Measurements from ENCODE around the gene EFHC1.
"Not testable (repeated sequence)": the region's sequence is repeated elsewhere in the genome, so short reads cannot be mapped to it uniquely, and the experiment has no call there.

EFHC1 gene

GRCh38 chr6:52435345-52435744 is 15.2 kb downstream of the EFHC1 start:
- DNase-seq (ENCODE audit: low read depth, low spot score) = no peak

DNA sequence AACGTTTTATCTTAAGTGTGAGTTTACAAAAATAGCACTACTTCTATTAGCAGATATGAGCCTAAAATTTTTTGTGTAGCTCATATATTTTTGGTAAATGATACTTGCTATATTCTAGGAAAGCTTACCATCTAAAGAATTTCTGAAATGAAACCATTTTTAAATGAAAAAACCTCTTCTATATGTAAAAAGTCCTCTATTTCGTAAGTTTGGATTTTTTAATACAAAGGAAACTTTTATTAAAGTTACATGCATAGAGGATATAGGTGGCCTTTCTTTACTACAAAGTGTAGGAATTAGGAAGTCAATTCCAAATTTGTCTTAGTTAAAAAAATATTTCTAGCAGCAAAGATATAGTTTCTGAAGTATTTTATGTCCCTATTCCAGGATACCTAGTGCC is 18.8 kb downstream of the EFHC1 start:
- no peak for DNase-seq (ENCODE audit: low read depth, low spot score)

- DNase-seq (ENCODE audit: low read depth, low spot score) = no peak
These were observed 34.4 kb downstream of the EFHC1 start for GRCh38 chr6:52454556-52454955.

DNA sequence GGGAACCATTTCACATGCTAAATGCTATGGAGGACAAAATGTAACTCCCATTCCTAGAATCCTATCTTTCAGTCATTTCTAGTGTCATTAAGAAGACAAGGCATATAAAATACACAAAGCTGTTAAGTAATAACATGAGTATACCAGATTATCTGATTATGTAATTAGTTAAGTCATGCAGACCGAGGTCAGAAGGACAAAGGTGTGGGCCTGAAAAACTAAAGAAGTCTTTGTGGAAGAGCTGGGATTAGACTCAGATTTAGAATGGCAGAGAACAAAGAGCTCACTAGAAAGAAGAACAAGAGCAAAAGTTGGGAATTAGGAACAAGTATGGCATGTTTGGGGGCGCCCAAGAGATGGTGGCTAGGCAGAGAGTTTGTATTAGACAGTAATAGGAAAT is 37.0 kb downstream of the EFHC1 start:
- DNase-seq (ENCODE audit: low read depth, low spot score) = no peak

DNA sequence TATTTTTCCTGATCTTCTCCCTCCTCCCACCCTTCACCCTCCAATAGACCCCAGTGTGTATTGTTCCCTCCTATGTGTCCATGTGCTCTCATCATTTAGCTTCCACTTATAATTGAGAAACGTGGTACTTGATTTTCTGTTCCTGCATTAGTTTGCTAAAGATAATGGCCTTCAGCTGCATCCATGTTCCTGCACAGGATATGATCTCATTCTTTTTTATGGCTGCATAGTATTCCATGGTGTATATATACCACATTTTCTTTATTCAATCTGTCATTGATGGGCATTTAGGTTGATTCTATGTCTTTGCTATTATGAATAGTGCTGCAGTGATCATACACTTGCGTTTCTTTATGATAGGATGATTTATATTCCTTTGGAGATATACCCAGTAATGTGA is 41.1 kb downstream of the EFHC1 start:
- not testable (repeated sequence) for DNase-seq (ENCODE audit: low read depth, low spot score)

DNA sequence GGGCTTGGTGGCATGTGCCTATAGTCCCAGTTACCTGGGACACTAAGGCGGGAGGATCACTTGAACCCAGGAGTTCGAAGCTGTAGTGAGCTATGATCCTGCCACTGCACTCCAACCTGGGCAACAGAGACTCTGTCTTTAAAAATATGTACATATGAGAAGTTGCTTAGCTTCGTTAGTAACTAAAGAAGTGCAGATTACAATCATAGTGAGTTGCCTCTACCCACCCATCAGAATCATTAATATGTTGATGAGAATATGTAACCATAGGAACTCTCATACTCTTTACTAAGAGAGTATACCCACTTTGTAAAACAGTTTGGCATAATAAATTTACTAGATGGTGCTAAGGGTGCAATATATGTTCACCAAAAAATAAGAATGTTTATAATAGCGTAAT is 54.0 kb downstream of the EFHC1 start:
- DNase-seq (ENCODE audit: low read depth, low spot score) = no peak

DNA sequence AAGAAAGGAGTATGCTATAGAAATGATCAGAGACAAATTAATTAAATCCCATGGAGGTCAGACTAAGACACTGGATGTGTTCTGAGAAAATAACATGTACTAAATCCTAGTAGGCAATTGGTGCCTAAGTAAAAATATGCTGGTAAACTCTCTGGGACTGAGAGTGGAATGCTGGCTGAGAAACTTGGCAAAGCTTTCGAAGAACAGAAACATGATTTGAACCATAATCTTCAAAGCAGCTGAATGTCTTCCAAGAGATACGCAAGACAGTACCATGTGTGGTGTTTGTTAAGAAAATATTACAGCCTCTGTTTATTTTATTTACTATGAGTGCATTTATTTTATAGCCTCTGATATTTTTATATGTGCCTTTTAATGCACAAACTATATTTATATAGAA is 55.2 kb downstream of the EFHC1 start:
- DNase-seq (ENCODE audit: low read depth, low spot score) = no peak

GRCh38 chr6:52482903-52483670 is 62.9 kb downstream of the EFHC1 start:
- DNase-seq (ENCODE audit: low read depth, low spot score) = no peak

GRCh38 chr6:52483671-52484003 is 63.5 kb downstream of the EFHC1 start:
- DNase-seq (ENCODE audit: low read depth, low spot score) = no peak

- no peak for DNase-seq (ENCODE audit: low read depth, low spot score)
These were observed 69.7 kb downstream of the EFHC1 start for GRCh38 chr6:52489881-52490280.

DNA sequence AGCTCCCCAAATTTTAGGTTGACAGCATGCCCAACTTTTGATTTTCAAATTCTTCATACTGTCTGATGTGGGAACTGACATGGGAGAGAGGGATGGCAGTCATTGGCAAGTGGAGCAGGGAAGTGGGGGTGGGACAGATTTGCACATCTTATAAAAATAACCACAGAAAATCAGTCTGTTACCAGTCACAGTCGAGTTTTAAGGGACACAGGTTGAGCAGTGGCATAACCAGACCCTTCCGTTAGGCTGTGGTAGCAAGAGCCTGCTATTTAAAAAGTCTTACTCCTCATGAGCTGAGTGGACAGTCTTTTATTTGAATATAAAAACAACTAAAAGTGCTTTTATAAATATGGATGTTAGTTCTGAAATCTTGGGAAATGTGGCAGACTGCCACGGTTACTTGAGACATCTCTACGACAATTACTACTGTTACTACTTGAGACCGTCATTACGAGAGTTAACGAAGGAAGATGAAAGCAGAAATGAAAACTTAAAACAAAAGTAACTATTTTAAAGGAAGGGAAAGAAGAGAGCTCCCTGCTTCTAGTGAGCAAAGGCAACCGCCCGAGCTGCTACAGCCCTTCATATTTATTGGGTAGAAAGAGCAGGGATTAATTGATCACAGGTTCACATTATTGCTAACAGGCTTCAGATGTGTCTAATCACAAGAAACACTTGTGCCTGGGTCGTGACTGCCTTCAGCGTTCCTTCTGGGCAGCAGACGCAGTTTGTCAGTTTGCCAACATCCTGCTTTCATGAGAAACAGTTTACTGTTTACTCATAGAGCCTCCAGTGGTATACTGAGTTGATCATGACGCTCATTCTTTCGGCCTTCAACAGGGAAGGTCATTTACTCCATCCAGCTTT is 71.3 kb downstream of the EFHC1 start:
- no peak for DNase-seq (ENCODE audit: low read depth, low spot score)

DNA sequence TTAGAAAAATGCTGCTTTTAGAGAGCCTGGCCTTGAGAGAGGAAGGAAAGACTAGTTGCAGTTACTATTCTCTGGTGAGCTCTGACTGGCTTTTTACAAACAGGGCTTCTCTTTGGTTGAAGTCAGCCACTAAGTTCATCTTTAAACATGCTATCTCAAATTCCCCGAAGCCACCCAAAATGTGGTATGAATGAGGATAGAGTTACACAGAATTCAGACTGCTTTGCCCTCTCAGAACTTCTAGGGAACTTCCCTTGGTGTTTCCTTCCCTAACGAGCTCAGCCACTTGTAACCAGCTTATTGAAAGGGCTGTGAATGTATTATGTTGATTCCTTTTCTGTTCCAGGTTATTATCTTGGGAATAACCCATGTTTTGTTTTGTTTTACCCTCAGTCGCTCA is 73.5 kb downstream of the EFHC1 start:
- no peak for DNase-seq (ENCODE audit: low read depth, low spot score)

- DNase-seq (ENCODE audit: low read depth, low spot score) = no peak
These were observed 74.3 kb downstream of the EFHC1 start for GRCh38 chr6:52494298-52495072.

DNA sequence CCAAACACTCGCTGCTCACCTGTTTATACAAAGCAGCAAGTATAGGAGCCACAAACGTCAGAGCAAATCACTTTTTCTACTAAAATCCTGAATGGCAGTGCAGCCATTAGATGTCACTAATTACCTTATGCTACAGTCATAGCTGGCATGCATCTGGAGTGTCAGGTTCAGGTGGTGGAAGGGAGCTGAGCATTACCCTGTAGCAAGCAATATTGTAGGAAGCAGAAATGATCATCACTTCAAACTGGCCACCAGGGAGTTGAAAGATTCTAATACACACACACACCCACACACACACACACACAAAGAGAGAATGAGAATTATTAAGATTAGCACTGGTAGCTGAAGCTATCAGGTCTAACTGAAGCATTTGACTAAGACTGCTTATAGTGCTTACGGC is 75.8 kb downstream of the EFHC1 start:
- no peak for DNase-seq (ENCODE audit: low read depth, low spot score)

DNA sequence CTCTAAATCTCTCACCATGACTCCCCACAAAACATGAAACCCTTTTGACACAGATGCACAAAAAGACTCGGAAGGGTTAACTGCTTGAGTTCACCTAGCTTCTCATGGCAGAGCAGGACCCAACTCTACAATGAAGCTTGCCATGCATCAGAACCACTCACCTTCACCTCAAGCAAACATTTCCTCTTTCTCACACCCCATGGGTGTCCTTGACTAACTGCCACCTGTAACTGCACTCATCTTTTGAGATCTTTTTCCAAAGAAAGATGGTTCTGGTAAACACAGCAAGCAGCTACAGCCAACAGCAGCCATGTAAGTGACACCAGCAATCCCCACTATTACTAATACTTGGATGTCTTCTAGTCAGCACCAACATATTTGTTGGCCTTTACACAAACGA is 76.5 kb downstream of the EFHC1 start:
- DNase-seq (ENCODE audit: low read depth, low spot score) = no peak

- no peak for DNase-seq (ENCODE audit: low read depth, low spot score)
These were observed 77.7 kb downstream of the EFHC1 start for GRCh38 chr6:52497652-52498408.

- DNase-seq (ENCODE audit: low read depth, low spot score) = no peak
These were observed 78.4 kb downstream of the EFHC1 start for GRCh38 chr6:52498538-52499017.

GRCh38 chr6:52499026-52499425 is 78.9 kb downstream of the EFHC1 start:
- no peak for DNase-seq (ENCODE audit: low read depth, low spot score)

- no peak for DNase-seq (ENCODE audit: low read depth, low spot score)
These were observed 79.6 kb downstream of the EFHC1 start for GRCh38 chr6:52499681-52500236.

- no peak for DNase-seq (ENCODE audit: low read depth, low spot score)
These were observed 80.3 kb downstream of the EFHC1 start for GRCh38 chr6:52500238-52501129.

All from brain pericyte (primary cell).